PFSK-1 (cell line): Measurements from ENCODE around the gene TTLL5.

Experiments used
- FOXP2 ChIP-seq: optimal IDR thresholded peaks from 2 replicates; pipeline ENCODE3; 2011; ENCODE audit warnings: borderline replicate concordance, control low read depth, inconsistent platforms; ENCODE audit not compliant: insufficient read depth; ENCODE audit errors: extremely low read length, extremely low read depth
- POLR2AphosphoS5 ChIP-seq: IDR thresholded peaks from 2 replicates; pipeline ENCODE4 v1.6.1; 2012; ENCODE audit warnings: low read depth, mild to moderate bottlenecking, control low read depth, low read length, moderate library complexity
- SIN3A ChIP-seq: IDR thresholded peaks from 2 replicates; pipeline ENCODE4 v1.6.1; 2012; ENCODE audit warnings: mild to moderate bottlenecking, low read length, moderate library complexity, borderline replicate concordance; ENCODE audit not compliant: insufficient read depth
- TAF1 ChIP-seq: IDR thresholded peaks from 2 replicates; pipeline ENCODE4 v1.6.1; 2012; ENCODE audit warnings: low read length, control low read depth, borderline replicate concordance; ENCODE audit not compliant: insufficient read depth
- TF ChIP-seq, protein P1 (sequence below), 2 experiments: IDR thresholded peaks; 2 replicates each; pipeline versions ENCODE4 v1.6.1 to v1.8.0; 2011 to 2012; ENCODE audit warnings: low read depth in 2 of 2, low read length in 2 of 2, control low read depth in 1 of 2, inconsistent platforms in 1 of 2, mild to moderate bottlenecking in 1 of 2, moderate library complexity in 1 of 2; ENCODE audit not compliant: insufficient read depth in 1 of 2

Gene TTLL5

DNA sequence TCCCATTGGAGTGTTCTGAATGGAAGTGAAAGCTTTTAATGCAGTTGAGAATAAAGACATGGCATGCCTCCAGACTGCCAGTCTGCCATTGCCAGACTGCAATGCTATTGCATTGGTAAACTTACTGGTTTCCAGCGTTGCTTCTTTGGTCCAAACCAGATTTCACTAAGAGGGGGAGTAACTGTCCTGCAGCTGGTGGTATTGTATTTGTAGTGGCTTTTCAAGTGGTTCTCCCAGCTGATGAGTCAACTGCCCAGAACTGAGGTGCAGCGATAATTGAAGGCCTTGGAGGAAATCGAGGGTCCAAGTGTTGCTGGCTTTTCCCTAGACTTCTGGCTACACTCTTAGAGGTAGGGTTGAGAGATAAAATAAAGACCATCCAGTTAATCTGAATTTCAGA, 32.2 kb upstream of the TTLL5 start:
- no peak for TF ChIP-seq POLR2AphosphoS5
- no peak for TF ChIP-seq FOXP2
- TF ChIP-seq TAF1 = no peak
- TF ChIP-seq SIN3A = no peak
- TF ChIP-seq, protein P1, sequence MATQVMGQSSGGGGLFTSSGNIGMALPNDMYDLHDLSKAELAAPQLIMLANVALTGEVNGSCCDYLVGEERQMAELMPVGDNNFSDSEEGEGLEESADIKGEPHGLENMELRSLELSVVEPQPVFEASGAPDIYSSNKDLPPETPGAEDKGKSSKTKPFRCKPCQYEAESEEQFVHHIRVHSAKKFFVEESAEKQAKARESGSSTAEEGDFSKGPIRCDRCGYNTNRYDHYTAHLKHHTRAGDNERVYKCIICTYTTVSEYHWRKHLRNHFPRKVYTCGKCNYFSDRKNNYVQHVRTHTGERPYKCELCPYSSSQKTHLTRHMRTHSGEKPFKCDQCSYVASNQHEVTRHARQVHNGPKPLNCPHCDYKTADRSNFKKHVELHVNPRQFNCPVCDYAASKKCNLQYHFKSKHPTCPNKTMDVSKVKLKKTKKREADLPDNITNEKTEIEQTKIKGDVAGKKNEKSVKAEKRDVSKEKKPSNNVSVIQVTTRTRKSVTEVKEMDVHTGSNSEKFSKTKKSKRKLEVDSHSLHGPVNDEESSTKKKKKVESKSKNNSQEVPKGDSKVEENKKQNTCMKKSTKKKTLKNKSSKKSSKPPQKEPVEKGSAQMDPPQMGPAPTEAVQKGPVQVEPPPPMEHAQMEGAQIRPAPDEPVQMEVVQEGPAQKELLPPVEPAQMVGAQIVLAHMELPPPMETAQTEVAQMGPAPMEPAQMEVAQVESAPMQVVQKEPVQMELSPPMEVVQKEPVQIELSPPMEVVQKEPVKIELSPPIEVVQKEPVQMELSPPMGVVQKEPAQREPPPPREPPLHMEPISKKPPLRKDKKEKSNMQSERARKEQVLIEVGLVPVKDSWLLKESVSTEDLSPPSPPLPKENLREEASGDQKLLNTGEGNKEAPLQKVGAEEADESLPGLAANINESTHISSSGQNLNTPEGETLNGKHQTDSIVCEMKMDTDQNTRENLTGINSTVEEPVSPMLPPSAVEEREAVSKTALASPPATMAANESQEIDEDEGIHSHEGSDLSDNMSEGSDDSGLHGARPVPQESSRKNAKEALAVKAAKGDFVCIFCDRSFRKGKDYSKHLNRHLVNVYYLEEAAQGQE (IDR thresholded peaks at IDR 0.05; ENCODE audit: insufficient read depth in 1 of 2, low read depth in 2 of 2, low read length in 2 of 2) = no peak

DNA sequence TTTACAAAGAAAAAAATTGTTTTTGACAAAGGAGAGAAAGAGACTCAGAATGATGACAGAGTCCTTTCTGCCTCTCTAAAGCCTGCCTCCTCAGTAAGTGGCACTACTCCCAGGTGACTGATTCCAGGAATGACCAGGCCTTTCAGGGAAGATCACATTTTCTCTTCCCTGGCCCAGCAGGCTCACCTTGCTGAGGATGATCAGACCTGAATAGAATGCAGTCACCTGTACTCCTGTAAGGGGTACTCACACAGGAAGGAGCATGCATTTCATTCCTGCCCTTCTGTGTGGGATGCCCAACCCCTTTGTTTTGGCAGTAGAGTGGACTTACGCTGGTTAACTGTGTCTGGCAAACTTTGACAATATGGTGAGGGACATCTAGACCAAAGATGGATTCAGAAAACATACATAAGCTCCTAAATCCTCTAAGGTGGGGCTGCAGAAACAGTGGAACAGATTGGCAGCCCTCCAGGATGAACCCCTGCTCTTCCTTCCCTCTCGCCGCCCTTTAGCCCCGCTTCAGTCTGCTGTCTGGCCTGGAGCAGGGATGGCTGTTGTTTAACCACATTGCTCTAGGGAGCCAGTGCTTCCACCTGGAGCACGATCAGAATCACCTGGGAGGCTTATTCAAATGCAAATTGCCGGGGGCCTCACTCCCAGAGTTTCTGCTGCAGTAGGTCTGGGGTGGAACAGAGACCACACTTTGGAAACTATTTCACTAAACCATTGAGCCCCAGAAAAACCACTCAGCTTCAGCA, 30.2 kb upstream of the TTLL5 start:
- TF ChIP-seq FOXP2 (no peak), SIN3A (no peak), POLR2AphosphoS5 (no peak), TAF1 (no peak)
- TF ChIP-seq, protein P1 (IDR thresholded peaks at IDR 0.05; ENCODE audit: insufficient read depth in 1 of 2, low read depth in 2 of 2, low read length in 2 of 2) = no peak

- TF ChIP-seq, protein P1 (IDR thresholded peaks at IDR 0.05; ENCODE audit: insufficient read depth in 1 of 2, low read depth in 2 of 2, low read length in 2 of 2) = no peak
- TF ChIP-seq FOXP2 (no peak), TAF1 (no peak), SIN3A (no peak), POLR2AphosphoS5 (no peak)
Observed at GRCh38 chr14:75631453-75631831, 29.6 kb upstream of the TTLL5 start.

GRCh38 chr14:75634848-75635247, 26.2 kb upstream of the TTLL5 start:
- no peak for TF ChIP-seq SIN3A
- no peak for TF ChIP-seq TAF1
- TF ChIP-seq, protein P1 (IDR thresholded peaks at IDR 0.05; ENCODE audit: insufficient read depth in 1 of 2, low read depth in 2 of 2, low read length in 2 of 2) = no peak
- TF ChIP-seq FOXP2 = no peak
- no peak for TF ChIP-seq POLR2AphosphoS5
